Psoas muscle (tissue), 8 donors: ENCODE data around the gene FLVCR1. TPM values are rescaled to one million over a fixed set of nuclear protein-coding genes. Genes with fewer than 3 reads are reported as not detected.

Experiments
- ATAC-seq, 4 donors: fragments of 200-7000 bp; cut with Tn5 transposase; one replicate each; pipeline ENCODE4 v1.9.1; 2020; ENCODE audit warnings: moderate library complexity in 3 of 4, mild to moderate bottlenecking in 2 of 4
- DNase-seq, 2 donors: peaks; one replicate each; pipeline ENCODE4 v3.0.0-alpha.2; 2020
- H3K27ac ChIP-seq: fragments of 200-600 bp; one replicate; pipeline ENCODE4 v1.8.0; 2022
- H3K27me3 ChIP-seq, 3 donors: fragments of 200-600 bp in 1 of 3; one replicate each; pipeline versions ENCODE4 v1.6.1 to v1.8.0; 2013 to 2022; ENCODE audit warnings: low read length in 2 of 3, mild to moderate bottlenecking in 2 of 3, moderate library complexity in 1 of 3; ENCODE audit not compliant: insufficient read depth in 3 of 3
- H3K36me3 ChIP-seq, 2 donors: fragments of 200-600 bp in 1 of 2; one replicate each; pipeline versions ENCODE4 v1.6.1 to v1.8.0; 2013 to 2022; ENCODE audit warnings: low read depth in 1 of 2, mild to moderate bottlenecking in 1 of 2, moderate library complexity in 1 of 2; ENCODE audit not compliant: insufficient read depth in 1 of 2
- H3K4me1 ChIP-seq: fragments of 200-600 bp; one replicate; pipeline ENCODE4 v1.8.0; 2022
- H3K4me3 ChIP-seq: fragments of 200-600 bp; one replicate; pipeline ENCODE4 v1.8.0; 2022; ENCODE audit warnings: mild to moderate bottlenecking
- H3K9me3 ChIP-seq: fragments of 200-600 bp; one replicate; pipeline ENCODE4 v1.8.0; 2022
- WGBS, 3 donors: extraction: QIAGEN DNeasy Blood & Tissue Kit; methylation state at CpG; one replicate each; pipeline versions ENCODE4 v1.1.6 to v1.1.7; 2013; 5-methylcytosine and 5-hydroxymethylcytosine counted together
- intact Hi-C, 2 donors: fragments of 100-400 bp; cut with DNase I; formaldehyde crosslinking; loops; one replicate each; pipeline versions ENCODE4 v1.11.0 to v1.14.2; 2022
- polyA plus RNA-seq, 3 donors: library from polyadenylated mRNA; stranded (reverse); fragments of 200-250 nt; gene quantifications; one replicate each; pipeline ENCODE4 v1.2.3, GENCODE V29; 2013
- total RNA-seq, 4 donors: library from RNA; stranded (reverse); fragmentation: NEBNext Ultra II Directional in 2 of 4; extraction: Animal tissue kit (Norgen Biotek cat#: 25700) in 2 of 4; gene quantifications; one replicate each; pipeline versions ENCODE4 v1.2.1 to v1.2.4, GENCODE V29; 2021 to 2023
- TF ChIP-seq, protein P1 (sequence below): fragments of 200-600 bp; IDR thresholded peaks from one replicate; pipeline ENCODE4 v1.8.0; 2022; ENCODE audit warnings: antibody characterized with exemption
- donor health status: healthy with polysubstance abuse.
- donor health status: DM: no; HTN: no; CAD: no; lungs with moderate emphysema.
- donor health status: Bipolar disorder and iron deficiency.
- donor health status: healthy.
- donor health status: DM: yes; HTN: yes; CAD: no.
- donor health status: DM: no; HTN: no; CAD: no.
- donor health status: DM: no; HTN: no; CAD: no.
- donor health status: DM: yes; HTN: yes; CAD: no.

FLVCR1 gene
- total and polyA plus RNA-seq, 7 donors, result 0.52 to 2.6 (median 1.5) TPM

- intact Hi-C loops, result no loop called here
- no peak for ATAC-seq
- Histone ChIP-seq H3K27ac (no peak overlapping the region), H3K36me3 (no peaks in the 10 kb centered on the region), H3K4me1 (no peaks in the 10 kb centered on the region), H3K9me3 (peaks cover 7% of the 10 kb centered on the region), H3K27me3 (peaks cover 0 to 3% (median 0%) of the 10 kb centered on the region in 3 donors), H3K4me3 (no peak overlapping the region)
- 87 to 95% (median 92%) methylated on average over 6 of the region's 6 CpGs for WGBS, 3 donors
- TF ChIP-seq, protein P1, sequence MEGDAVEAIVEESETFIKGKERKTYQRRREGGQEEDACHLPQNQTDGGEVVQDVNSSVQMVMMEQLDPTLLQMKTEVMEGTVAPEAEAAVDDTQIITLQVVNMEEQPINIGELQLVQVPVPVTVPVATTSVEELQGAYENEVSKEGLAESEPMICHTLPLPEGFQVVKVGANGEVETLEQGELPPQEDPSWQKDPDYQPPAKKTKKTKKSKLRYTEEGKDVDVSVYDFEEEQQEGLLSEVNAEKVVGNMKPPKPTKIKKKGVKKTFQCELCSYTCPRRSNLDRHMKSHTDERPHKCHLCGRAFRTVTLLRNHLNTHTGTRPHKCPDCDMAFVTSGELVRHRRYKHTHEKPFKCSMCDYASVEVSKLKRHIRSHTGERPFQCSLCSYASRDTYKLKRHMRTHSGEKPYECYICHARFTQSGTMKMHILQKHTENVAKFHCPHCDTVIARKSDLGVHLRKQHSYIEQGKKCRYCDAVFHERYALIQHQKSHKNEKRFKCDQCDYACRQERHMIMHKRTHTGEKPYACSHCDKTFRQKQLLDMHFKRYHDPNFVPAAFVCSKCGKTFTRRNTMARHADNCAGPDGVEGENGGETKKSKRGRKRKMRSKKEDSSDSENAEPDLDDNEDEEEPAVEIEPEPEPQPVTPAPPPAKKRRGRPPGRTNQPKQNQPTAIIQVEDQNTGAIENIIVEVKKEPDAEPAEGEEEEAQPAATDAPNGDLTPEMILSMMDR, result no peak
- DNase-seq, result no peak
These were observed 86.3 kb downstream of the FLVCR1 start for GRCh38 chr1:212944229-212944901.

GRCh38 chr1:212945056-212945455, 87.0 kb downstream of the FLVCR1 start:
- no peaks in the 10 kb centered on the region for H3K4me1 ChIP-seq
- DNase-seq (no peak), ATAC-seq (no peak)
- peaks cover 7% of the 10 kb centered on the region for H3K9me3 ChIP-seq
- intact Hi-C loops, result no loop called here
- peaks cover 0 to 3% (median 0%) of the 10 kb centered on the region in 3 donors for H3K27me3 ChIP-seq
- no peaks in the 10 kb centered on the region for H3K36me3 ChIP-seq
- no peak overlapping the region for H3K4me3 ChIP-seq
- TF ChIP-seq, protein P1, result no peak
- 91 to 97% (median 91%) methylated on average over 2 of the region's 2 CpGs for WGBS, 3 donors
- no peak overlapping the region for H3K27ac ChIP-seq

DNA sequence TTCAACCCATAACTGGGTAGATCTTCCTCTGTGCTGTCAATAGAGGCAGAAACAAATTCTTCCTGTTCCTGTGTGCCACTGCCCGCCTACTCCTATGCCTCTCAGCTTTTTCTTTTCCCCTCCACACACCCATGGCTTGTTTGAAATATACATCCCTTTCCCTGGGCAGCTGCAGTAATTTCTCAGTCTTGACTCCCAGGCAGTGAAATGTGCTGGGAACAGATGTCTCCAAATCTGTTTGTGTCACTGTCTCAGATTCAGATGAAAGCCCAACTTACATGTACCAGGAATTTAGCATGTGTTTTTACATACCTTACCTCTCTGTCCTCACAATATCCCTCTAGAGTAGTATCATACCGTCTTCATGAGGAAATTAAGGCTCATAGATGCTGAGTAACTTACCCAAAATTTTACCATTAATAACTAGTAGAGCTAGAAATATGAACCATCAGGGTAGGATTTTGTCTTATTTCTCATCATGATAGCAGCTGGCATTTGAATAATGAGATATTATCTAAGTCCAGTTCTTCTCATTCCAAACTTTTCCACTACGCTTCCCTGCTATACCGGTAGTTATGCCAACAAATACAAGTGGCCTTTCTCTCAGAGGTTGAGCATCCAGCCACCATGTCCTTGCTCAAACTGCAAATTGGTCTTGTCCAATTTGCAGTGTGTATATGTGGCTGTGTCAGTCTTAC, 87.5 kb downstream of the FLVCR1 start:
- intact Hi-C loops, result no loop called here
- ATAC-seq, result no peak
- TF ChIP-seq, protein P1, result no peak
- Histone ChIP-seq H3K36me3 (no peaks in the 10 kb centered on the region), H3K27ac (no peak overlapping the region), H3K4me3 (no peak overlapping the region), H3K9me3 (peaks cover 1% of the 10 kb centered on the region), H3K4me1 (no peaks in the 10 kb centered on the region), H3K27me3 (peaks cover 0 to 3% (median 0%) of the 10 kb centered on the region in 3 donors)
- 69 to 76% (median 71%) methylated on average over 4 of the region's 4 CpGs for WGBS, 3 donors
- no peak for DNase-seq

GRCh38 chr1:212946872-212947271, 88.8 kb downstream of the FLVCR1 start:
- no peaks in the 10 kb centered on the region for H3K9me3 ChIP-seq
- TF ChIP-seq, protein P1, result no peak
- no peaks in the 10 kb centered on the region for H3K36me3 ChIP-seq
- H3K27me3 ChIP-seq, result peaks cover 0 to 5% (median 0%) of the 10 kb centered on the region in 3 donors
- H3K27ac ChIP-seq, result no peak overlapping the region
- DNase-seq (no peak), ATAC-seq (no peak)
- intact Hi-C loops, result no loop called here
- no peak overlapping the region for H3K4me3 ChIP-seq
- H3K4me1 ChIP-seq, result peaks cover 6% of the 10 kb centered on the region

Other genes starting within 250 kb of the FLVCR1 start
- 10 to 100 TPM; 13.5 to 51.3 (median 26.3) TPM for gene ATF3, start 249.5 kb upstream of the FLVCR1 start, total RNA-seq
- 10 to 100 TPM in 2 of 3 donors, 1 to 10 TPM in 1; 6.6 to 29.2 (median 10.1) TPM for gene ATF3, start 249.5 kb upstream of the FLVCR1 start, polyA plus RNA-seq
- 1 to 10 TPM in 2 of 4 donors, under 1 TPM in 2; 0.60 to 2.9 (median 1.5) TPM for gene BATF3, start 158.4 kb upstream of the FLVCR1 start, total RNA-seq
- 1 to 10 TPM in 1 of 3 donors, under 1 TPM in 2; 0.03 to 1.0 (median 0.53) TPM for gene BATF3, start 158.4 kb upstream of the FLVCR1 start, polyA plus RNA-seq
- gene NSL1, start 66.5 kb upstream of the FLVCR1 start, total RNA-seq, result 10 to 100 TPM; 13.2 to 21.2 (median 16.5) TPM
- 10 to 100 TPM; 14.1 to 34.5 (median 24.0) TPM for gene NSL1, start 66.5 kb upstream of the FLVCR1 start, polyA plus RNA-seq
- 10 to 100 TPM; 21.4 to 25.2 (median 22.8) TPM for gene TATDN3, start 66.4 kb upstream of the FLVCR1 start, total RNA-seq
- 10 to 100 TPM; 13.5 to 20.9 (median 13.9) TPM for gene TATDN3, start 66.4 kb upstream of the FLVCR1 start, polyA plus RNA-seq
- gene SPATA45, start 10.6 kb upstream of the FLVCR1 start, total RNA-seq, result not detected
- not detected for gene SPATA45, start 10.6 kb upstream of the FLVCR1 start, polyA plus RNA-seq
- 1 to 10 TPM in 1 of 4 donors, under 1 TPM in 3; 0.16 to 1.6 (median 0.17) TPM for gene VASH2, start 92.3 kb downstream of the FLVCR1 start, total RNA-seq
- under 1 TPM; 0.09 to 0.39 (median 0.21) TPM for gene VASH2, start 92.3 kb downstream of the FLVCR1 start, polyA plus RNA-seq
- gene ANGEL2, start 157.6 kb downstream of the FLVCR1 start, total RNA-seq, result 10 to 100 TPM; 18.2 to 24.9 (median 19.5) TPM
- gene ANGEL2, start 157.6 kb downstream of the FLVCR1 start, polyA plus RNA-seq, result 10 to 100 TPM in 1 of 3 donors, 1 to 10 TPM in 2; 7.3 to 18.0 (median 7.5) TPM
- 10 to 100 TPM; 12.1 to 15.7 (median 13.3) TPM for gene RPS6KC1, start 193.0 kb downstream of the FLVCR1 start, total RNA-seq
- 10 to 100 TPM in 2 of 3 donors, 1 to 10 TPM in 1; 8.0 to 19.8 (median 15.7) TPM for gene RPS6KC1, start 193.0 kb downstream of the FLVCR1 start, polyA plus RNA-seq